Measurements from ENCODE around the gene VSIG4.
"Not testable (repeated sequence)": the region's sequence is repeated elsewhere in the genome, so short reads cannot be mapped to it uniquely, and the experiment has no call there.

The VSIG4 gene

GRCh38 chrX:66007851-66008250 is 32.0 kb downstream of the VSIG4 start:
- no peak for DNase-seq

GRCh38 chrX:66005830-66006449 is 33.9 kb downstream of the VSIG4 start:
- no peak for DNase-seq

- no peak for DNase-seq
These were observed 34.7 kb downstream of the VSIG4 start for GRCh38 chrX:66004928-66005829.

GRCh38 chrX:66002824-66003680 is 36.8 kb downstream of the VSIG4 start:
- DNase-seq: no peak

GRCh38 chrX:66001596-66001995 is 38.3 kb downstream of the VSIG4 start:
- DNase-seq: no peak

GRCh38 chrX:66000628-66001272 is 39.1 kb downstream of the VSIG4 start:
- no peak for DNase-seq

- no peak for DNase-seq
These were observed 39.7 kb downstream of the VSIG4 start for GRCh38 chrX:66000178-66000577.

- DNase-seq: no peak
These were observed 40.2 kb downstream of the VSIG4 start for GRCh38 chrX:65999563-66000148.

GRCh38 chrX:65999029-65999562 is 40.8 kb downstream of the VSIG4 start:
- no peak for DNase-seq

- DNase-seq: no peak
These were observed 41.7 kb downstream of the VSIG4 start for GRCh38 chrX:65997978-65998717.

GRCh38 chrX:65994519-65995506 is 45.1 kb downstream of the VSIG4 start:
- no peak for DNase-seq

GRCh38 chrX:65993915-65994460 is 45.9 kb downstream of the VSIG4 start:
- no peak for DNase-seq

GRCh38 chrX:65993332-65993731 is 46.5 kb downstream of the VSIG4 start:
- DNase-seq: no peak

GRCh38 chrX:65990702-65991101 is 49.2 kb downstream of the VSIG4 start:
- DNase-seq: no peak

GRCh38 chrX:65987811-65988210 is 52.1 kb downstream of the VSIG4 start:
- DNase-seq: no peak

- DNase-seq: no peak
These were observed 53.8 kb downstream of the VSIG4 start for GRCh38 chrX:65985922-65986588.

- DNase-seq: no peak
These were observed 54.7 kb downstream of the VSIG4 start for GRCh38 chrX:65985211-65985610.

- DNase-seq: not testable (repeated sequence)
These were observed 62.7 kb downstream of the VSIG4 start for GRCh38 chrX:65977161-65977560.

- DNase-seq: no peak
These were observed 63.7 kb downstream of the VSIG4 start for GRCh38 chrX:65976161-65976560.
